ENCODE results near the gene SVOPL. TPM values are rescaled to one million over a fixed set of nuclear protein-coding genes. Genes with fewer than 3 reads are reported as not detected.

Gene SVOPL
- total RNA-seq, 1 donor from 2014 or later = not detected

DNA sequence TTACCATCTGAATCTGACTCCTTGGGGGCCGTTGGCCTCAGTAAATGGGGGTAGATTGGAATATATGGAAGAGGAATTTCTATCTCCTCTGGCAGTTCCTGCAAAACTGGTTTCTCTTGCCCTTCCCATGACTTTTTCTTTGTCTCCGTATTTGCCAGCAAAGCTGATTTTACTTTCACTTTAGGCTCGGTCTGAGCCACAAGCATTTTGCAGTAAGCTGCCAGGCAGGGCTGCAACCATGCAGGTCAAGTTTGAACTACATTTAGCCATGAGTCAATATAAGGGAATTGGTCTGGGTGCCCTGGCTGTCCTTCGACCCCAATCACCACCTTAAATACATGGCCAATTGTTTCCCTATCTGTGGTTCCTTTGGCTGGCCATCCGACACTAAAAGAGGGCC, 136.8 kb downstream of the SVOPL start:
- DNase-seq (ENCODE audit: low read depth, low spot score) = no peak

- DNase-seq (ENCODE audit: low read depth, low spot score) = no peak
Measured at GRCh38 chr7:138563808-138564207, 137.4 kb downstream of the SVOPL start.

GRCh38 chr7:138559448-138559847, 141.7 kb downstream of the SVOPL start:
- DNase-seq (ENCODE audit: low read depth, low spot score) = no peak

DNA sequence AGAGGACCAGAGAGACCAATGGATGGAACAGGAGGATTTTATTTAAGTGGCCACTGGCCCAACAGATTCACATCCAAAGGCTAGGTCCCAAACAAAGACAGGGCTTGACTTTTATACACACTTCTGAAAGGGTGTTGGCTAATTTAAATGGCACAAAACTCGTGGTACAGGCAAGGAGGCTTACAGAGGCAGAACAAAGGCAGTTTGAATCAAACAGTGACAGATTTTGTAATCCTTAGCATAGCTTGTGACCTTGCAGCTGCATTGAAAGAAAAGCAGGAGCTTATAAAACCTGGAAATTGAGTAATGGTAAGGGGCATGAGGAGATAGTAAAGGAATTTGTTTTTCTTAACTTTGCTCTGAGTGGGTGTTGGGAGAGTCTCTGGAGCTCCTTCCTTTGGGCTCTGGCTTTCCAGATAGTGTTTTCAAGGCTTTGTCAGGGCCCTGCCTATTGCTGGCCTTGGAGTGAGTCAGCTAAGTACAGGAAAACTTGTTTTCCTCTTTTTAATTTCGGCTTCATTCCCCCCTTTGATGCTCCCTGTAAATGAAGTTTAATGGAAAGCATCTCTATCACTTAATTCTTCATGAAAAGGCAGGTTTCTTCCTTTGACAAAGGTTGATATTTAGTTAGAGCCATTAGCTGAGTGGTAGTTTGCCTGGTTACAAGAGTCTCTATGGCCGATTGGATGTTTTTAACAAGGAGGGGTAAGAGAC, 144.2 kb downstream of the SVOPL start:
- no peak for DNase-seq (ENCODE audit: low read depth, low spot score)

DNA sequence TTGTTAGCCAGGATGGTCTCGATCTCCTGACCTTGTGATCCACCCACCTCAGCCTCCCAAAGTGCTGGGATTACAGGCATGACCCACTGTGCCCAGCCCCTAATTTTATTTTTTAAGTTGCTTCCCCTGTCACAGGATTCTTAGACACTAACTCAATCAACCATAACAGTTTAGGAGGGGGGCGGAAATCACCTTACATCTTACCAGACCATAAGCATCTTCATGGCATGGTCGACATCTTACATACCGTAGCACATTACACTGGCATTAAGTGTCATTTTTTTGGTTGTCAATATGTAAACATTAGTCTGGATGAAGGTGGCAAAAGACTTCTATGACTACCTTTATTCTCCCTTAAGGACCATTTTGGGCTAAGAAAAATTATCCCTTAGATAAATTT, 145.5 kb downstream of the SVOPL start:
- DNase-seq (ENCODE audit: low read depth, low spot score) = no peak

- DNase-seq (ENCODE audit: low read depth, low spot score) = no peak
Measured at GRCh38 chr7:138554674-138555073, 146.5 kb downstream of the SVOPL start.

- no peak for DNase-seq (ENCODE audit: low read depth, low spot score)
Measured at GRCh38 chr7:138553805-138554204, 147.4 kb downstream of the SVOPL start.

DNA sequence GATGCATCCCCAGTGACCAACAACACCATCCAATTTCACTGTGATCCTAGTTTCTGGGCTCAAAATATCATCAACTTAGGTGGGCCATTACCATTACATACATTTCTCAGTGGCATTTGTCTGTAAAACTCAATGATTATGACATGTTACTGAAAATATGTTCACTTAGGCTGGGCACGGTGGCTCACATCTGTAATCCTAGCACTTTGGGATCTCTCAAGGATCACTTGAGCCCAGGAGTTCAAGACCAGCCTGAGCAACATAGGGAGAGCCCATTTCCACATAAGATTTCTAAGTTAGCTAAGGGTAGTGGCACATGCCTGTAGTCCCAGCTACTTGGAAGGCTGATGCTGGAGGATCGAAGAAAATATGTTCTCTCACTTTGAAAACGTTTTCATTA, 150.1 kb downstream of the SVOPL start:
- DNase-seq (ENCODE audit: low read depth, low spot score) = no peak

DNA sequence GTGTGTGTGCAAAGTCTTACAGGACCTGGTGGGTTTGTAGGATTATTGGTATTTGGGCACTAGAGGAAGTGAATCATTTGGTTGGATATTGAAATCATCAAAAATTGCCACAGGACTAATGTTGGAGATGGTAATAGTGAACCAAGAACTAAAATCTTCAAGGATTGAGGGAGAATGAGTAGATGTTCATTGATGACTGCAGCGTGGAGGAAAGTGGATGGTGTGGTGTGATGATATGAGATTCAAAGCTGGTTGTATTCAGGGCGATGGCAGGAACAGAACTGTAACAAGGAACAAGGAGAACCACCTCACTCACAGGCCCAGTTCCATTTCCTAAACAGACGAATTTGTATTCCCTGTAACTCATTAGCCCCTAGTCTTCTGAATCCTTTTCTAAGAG, 150.8 kb downstream of the SVOPL start:
- DNase-seq (ENCODE audit: low read depth, low spot score) = no peak

DNA sequence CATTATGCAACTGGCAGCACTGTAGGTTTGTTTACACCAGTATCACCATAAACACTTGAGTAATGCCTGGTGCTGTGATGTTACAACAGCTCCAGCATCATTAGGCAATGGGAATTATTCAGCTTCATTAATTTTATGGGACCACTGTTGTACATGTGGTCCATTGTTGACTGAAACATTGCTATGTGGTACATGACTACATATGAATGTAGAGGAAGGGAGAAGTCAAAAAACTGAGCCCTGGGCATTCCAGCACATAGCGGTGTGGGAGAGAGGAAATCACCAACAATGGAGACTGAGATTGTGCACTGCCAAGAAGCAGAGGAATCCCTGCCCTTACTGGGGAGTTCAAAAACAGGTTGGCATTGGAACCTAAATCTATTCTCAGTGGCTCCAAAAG, 152.1 kb downstream of the SVOPL start:
- peak; percentile 72 for DNase-seq (ENCODE audit: low read depth, low spot score)

GRCh38 chr7:138546829-138547228, 154.3 kb downstream of the SVOPL start:
- DNase-seq (ENCODE audit: low read depth, low spot score) = no peak

DNA sequence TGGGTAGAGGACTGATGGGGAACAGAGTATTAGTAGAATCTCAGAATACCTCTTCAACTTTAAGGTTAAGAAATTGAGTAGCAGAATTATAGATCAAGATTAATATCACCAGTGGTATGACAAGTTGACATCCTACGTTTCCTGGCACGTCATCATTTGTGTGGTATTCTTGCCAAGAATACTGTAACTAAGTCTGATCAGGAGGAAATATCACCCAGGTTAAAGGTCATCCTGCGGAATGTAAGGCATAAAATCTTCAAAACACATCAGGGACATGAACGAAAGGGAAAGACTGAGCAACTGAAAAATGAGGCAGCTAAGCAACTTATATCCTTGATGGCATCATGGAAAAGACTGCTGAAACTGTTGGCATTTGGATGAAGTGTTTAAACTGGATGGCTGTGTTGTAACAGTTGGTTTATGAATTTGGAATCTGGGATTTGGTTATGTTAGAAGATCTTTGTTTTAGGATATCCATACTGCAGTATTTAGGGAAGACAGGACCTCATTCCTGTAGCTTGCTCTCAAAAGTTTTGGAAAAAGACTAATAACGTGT, 155.0 kb downstream of the SVOPL start:
- peak; percentile 63 for DNase-seq (ENCODE audit: low read depth, low spot score)

DNA sequence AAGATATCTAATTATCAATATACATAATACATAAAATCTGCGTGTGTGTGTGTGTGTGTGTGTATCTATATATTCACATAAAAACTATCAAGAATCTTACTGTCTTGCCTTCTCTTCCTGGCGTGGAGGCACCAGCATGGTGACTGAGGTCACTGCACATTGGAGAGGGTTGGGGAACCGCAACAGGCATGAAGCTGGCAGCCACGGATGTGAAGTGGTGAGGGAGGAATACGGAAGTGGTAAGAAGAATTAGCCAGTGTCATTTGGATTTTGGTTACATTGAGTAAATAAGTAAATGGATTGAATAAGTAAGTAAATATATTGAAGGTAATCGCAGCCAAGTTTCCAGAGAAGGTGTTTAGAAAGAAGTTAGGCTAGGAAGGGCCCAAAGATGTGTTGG, 156.0 kb downstream of the SVOPL start:
- no peak for DNase-seq (ENCODE audit: low read depth, low spot score)

Other genes with a start within 250 kb of the SVOPL start
- gene TRIM24, start 241.1 kb downstream of the SVOPL start, total RNA-seq = 4.6 and 12.9 TPM in 2 replicates
- not detected in 2 replicates for gene TMEM213, start 96.6 kb upstream of the SVOPL start, total RNA-seq
- gene ATP6V0A4, start 96.8 kb upstream of the SVOPL start, total RNA-seq = 0.04 and 0.86 TPM in 2 replicates

Data from pulmonary artery endothelial cell (primary cell).